Measurements from ENCODE around the gene KLHL36. TPM values are rescaled to one million over a fixed set of nuclear protein-coding genes. Genes with fewer than 3 reads are reported as not detected.
A peak's percentile ranks its signal among the peaks of the same experiment; 100 is the strongest.
"Not testable (repeated sequence)": the region's sequence is repeated elsewhere in the genome, so short reads cannot be mapped to it uniquely, and the experiment has no call there.

KLHL36 gene
- total RNA-seq, 1 donor from 2014 or later = 76.2 TPM

GRCh38 chr16:84614968-84615813 lies 33.1 kb upstream of the KLHL36 start:
- no peak for DNase-seq (ENCODE audit: low spot score)

GRCh38 chr16:84616515-84616914 lies 31.8 kb upstream of the KLHL36 start:
- DNase-seq (ENCODE audit: low spot score) = no peak

DNA sequence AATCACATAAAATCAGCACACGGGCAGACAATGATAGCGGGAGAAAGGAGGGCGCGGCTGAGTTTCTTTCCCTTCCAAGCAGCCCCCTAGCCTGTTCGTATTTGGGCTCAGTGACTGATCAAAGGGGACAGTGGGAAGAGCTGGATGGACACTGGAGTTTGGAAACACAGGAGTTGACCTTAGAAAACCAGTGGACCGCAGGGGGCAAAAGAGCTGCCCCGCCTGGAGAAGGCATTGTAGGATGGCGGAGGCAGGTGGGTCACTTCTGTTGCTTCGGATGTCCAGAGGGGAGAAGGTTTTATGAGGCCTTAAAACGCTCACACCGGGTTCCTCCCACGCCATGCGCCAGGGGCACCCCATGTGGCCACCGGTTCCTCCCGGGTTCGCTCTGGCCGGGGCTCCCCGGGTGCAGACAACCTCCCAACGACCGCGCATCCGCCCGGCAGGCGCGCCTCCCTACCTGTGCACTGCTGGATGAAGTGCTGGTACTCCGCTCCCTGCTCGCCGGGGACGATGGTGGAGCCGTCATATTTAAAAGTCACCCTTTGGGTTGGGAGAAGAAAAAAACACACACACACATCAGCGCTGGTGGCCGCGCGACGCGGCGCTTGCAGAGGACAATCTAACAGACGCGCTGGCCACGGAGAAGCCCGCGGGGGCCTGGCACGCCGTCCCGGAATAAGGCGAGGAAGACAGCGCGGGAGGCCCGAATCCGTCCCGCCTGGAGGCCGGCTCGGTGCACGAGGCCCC lies 31.1 kb upstream of the KLHL36 start:
- no peak for DNase-seq (ENCODE audit: low spot score)

GRCh38 chr16:84617791-84618580 lies 30.3 kb upstream of the KLHL36 start, which contains the start of gene COTL1:
COTL1 (minus strand) TSS chr16:84618078; CDS start chr16:84617914, 164 bp downstream.
- peak; percentile 98 for DNase-seq (ENCODE audit: low spot score)

GRCh38 chr16:84618581-84619460 lies 29.5 kb upstream of the KLHL36 start:
- DNase-seq (ENCODE audit: low spot score) = peak; percentile 47

DNA sequence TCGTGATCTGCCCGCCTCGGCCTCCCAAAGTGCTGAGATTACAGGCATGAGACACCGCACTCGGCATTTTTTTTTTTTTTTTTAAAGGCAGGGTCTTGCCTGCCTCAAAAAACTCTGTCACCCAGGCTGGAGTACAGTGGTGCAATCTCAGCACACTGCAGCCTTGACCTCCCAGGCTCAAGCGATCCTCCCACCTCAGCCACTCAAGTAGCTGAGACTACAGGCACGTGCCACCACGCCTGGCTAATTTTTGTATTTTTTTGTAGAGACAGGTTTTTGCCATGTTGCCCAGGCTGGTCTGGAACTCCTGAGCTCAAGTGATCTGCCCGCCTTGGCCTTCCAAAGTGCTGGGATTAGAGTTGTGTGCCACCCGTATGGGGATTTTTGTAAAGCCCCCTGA lies 27.4 kb upstream of the KLHL36 start:
- not testable (repeated sequence) for DNase-seq (ENCODE audit: low spot score)

DNA sequence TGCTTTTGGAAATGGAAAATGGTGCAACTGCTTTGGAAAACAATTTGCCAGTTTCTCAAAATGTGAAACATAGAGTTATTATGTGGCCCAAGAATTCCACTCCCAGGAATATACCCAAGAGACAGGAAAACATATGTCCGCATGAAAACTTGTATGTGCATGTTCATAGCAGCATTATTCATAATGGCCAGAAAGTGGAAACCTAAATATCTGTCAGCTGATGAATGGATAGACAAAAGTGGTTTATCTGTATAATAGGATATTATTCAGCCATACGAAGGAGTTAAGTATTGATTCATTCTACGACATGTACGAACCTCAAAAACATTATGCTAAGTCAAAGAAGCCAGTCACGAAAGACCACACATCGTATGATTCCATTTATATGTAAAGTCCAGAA lies 22.8 kb upstream of the KLHL36 start:
- DNase-seq (ENCODE audit: low spot score) = no peak

DNA sequence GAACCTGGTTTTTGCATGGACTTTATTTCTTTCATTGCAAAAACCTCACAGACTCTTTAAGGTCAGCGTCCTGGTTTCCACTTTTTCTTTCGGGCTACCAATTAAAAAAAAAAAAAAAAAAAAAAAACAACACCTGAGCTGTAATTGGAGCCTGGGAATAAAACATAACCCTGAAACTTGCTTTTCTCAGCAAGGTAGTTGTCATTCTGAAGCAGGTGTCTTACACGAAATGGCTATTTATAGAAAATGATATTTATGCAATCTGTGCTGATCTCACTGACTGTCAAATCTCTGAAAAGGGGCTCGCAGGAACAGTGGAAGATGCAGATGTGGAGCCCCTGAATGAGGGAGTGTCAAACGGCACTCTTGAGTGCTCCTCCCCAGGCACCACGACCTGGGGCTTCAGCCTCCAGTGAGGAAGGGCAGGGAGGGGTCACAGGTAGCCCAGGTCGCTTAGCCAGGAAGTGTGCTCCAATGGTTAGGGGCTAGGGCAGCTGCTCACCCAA lies 20.0 kb upstream of the KLHL36 start:
- DNase-seq (ENCODE audit: low spot score) = no peak

DNA sequence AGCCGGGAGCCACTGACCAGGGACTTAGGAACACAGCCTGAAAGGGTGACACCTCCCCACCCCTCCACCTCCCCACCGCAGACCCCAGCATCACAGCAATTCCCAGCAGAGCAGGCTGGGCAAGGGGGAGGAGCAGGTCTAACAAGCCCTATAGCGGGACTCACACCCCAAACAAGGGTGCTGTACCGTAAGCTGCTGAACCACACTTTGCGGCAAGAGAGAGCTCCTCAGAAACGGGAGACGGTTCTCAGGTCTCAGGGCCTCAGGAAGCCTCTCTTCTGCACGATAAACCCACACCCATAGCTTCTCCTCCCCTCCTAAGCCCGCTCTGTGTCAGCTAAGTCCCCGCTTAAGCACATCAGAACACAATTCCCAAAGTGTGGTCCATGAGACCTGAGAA lies 18.7 kb upstream of the KLHL36 start:
- DNase-seq (ENCODE audit: low spot score) = no peak

- DNase-seq (ENCODE audit: low spot score) = no peak
Observed at GRCh38 chr16:84630009-84630408, 18.3 kb upstream of the KLHL36 start.

GRCh38 chr16:84630446-84631152 lies 17.7 kb upstream of the KLHL36 start:
- DNase-seq (ENCODE audit: low spot score) = no peak

DNA sequence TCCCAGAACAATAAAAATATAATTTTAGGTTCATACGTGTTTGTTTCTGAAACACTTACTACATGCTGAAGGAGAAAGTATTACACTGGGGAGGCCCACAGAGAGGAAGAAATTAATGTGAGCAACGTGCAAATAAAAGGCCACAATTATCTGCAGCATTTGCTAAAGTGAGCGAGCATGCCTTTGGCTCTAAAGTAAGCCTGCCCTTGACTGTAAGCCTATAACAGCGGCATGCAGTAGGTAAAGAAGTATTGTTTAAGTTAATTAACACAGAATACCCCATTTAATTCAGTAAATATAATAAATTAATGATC lies 17.2 kb upstream of the KLHL36 start:
- DNase-seq (ENCODE audit: low spot score) = no peak

- DNase-seq (ENCODE audit: low spot score) = no peak
Observed at GRCh38 chr16:84631886-84632285, 16.4 kb upstream of the KLHL36 start.

GRCh38 chr16:84632862-84633261 lies 15.4 kb upstream of the KLHL36 start:
- DNase-seq (ENCODE audit: low spot score) = not testable (repeated sequence)

GRCh38 chr16:84633622-84634021 lies 14.7 kb upstream of the KLHL36 start:
- peak; percentile 62 for DNase-seq (ENCODE audit: low spot score)

DNA sequence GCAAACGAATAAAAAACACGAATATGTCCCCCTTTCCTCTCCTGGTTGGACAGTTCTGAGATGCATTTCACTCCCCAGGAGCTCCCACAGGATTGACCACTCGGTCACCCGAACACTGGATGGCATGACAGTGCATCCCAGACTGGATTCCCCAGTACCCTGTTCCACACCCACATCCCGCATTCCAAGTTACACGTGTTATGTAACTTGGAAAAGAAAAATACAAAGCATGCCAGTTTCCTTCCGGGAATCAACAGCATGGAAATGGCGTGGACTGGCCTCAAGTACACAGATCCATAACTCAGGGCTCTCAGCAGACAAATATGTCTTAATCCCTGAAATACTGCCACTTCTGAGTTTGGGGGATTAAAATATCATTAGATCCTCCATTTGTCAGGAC lies 12.6 kb upstream of the KLHL36 start:
- DNase-seq (ENCODE audit: low spot score) = no peak

DNA sequence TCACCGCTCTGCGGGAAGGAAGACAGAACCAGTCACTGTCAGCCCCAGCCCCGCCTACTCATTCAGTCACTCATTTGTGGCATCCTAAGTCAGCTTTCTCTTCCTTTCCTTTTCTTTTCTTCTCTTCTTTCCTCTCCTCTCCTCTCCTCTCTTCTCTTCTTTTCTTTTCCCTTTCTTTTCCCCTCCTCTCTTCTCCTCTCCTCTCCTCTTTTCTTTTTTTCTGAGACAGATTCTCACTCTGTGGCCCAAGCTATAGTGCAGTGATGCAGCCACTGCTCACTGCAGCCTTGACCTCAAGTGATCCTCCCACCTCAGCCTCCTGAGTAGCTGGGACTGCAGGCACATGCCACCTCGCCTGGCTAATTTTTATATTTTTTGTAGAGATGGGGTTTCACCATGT lies 10.6 kb upstream of the KLHL36 start:
- no peak for DNase-seq (ENCODE audit: low spot score)

- no peak for DNase-seq (ENCODE audit: low spot score)
Observed at GRCh38 chr16:84638231-84638806, 10.0 kb upstream of the KLHL36 start.

- DNase-seq (ENCODE audit: low spot score) = no peak
Observed at GRCh38 chr16:84640145-84640544, 8.2 kb upstream of the KLHL36 start.

Measured in mucosa of gallbladder (tissue), 1 donor.